Activated naive CD4-positive, alpha-beta T cell treated with anti-CD3 and anti-CD28 coated beads, Interleukin-2, amount 50 U/mL, for 24 hours (primary cell): Measurements from ENCODE around the gene C2CD4C.
"Not testable (repeated sequence)": the region's sequence is repeated elsewhere in the genome, so short reads cannot be mapped to it uniquely, and the experiment has no call there.

Experiments used
- H3K27ac Mint-ChIP-seq: one replicate; pipeline ENCODE4 v1.8.0; 2021; ENCODE audit warnings: mild to moderate bottlenecking, mixed read lengths
- H3K27me3 Mint-ChIP-seq: one replicate; pipeline ENCODE4 v1.8.0; 2021; ENCODE audit warnings: mixed read lengths
- H3K36me3 Mint-ChIP-seq: one replicate; pipeline ENCODE4 v1.8.0; 2021; ENCODE audit warnings: mixed read lengths
- H3K4me1 Mint-ChIP-seq: one replicate; pipeline ENCODE4 v1.8.0; 2021; ENCODE audit warnings: mixed read lengths
- H3K4me3 Mint-ChIP-seq: one replicate; pipeline ENCODE4 v1.8.0; 2021; ENCODE audit warnings: mild to moderate bottlenecking, mixed read lengths
- H3K9me3 Mint-ChIP-seq: one replicate; pipeline ENCODE4 v1.8.0; 2021; ENCODE audit warnings: mixed read lengths

Gene C2CD4C

GRCh38 chr19:386189-386588 is 22.8 kb downstream of the C2CD4C start:
- H3K9me3 Mint-ChIP-seq, H3K36me3 Mint-ChIP-seq, H3K4me3 Mint-ChIP-seq, H3K27ac Mint-ChIP-seq: not testable (repeated sequence)
- peaks cover 24% of the 10 kb centered on the region for H3K4me1 Mint-ChIP-seq
- peaks cover 23% of the 10 kb centered on the region for H3K27me3 Mint-ChIP-seq

GRCh38 chr19:384799-385169 is 24.2 kb downstream of the C2CD4C start:
- H3K27me3 Mint-ChIP-seq: peaks cover 23% of the 10 kb centered on the region
- no peaks in the 10 kb centered on the region for H3K9me3 Mint-ChIP-seq
- H3K4me3 Mint-ChIP-seq: no peak overlapping the region
- H3K27ac Mint-ChIP-seq: no peak overlapping the region
- peaks cover 3% of the 10 kb centered on the region for H3K36me3 Mint-ChIP-seq
- H3K4me1 Mint-ChIP-seq: peaks cover 24% of the 10 kb centered on the region

- peaks cover 3% of the 10 kb centered on the region for H3K36me3 Mint-ChIP-seq
- no peaks in the 10 kb centered on the region for H3K9me3 Mint-ChIP-seq
- H3K4me3 Mint-ChIP-seq: peak overlapping the region; percentile 11
- H3K4me1 Mint-ChIP-seq: peaks cover 24% of the 10 kb centered on the region
- H3K27me3 Mint-ChIP-seq: peaks cover 23% of the 10 kb centered on the region
- H3K27ac Mint-ChIP-seq: no peak overlapping the region
Observed at GRCh38 chr19:383922-384798, 24.8 kb downstream of the C2CD4C start.

GRCh38 chr19:383040-383439 is 25.9 kb downstream of the C2CD4C start:
- Mint-ChIP-seq H3K4me1 (peaks cover 24% of the 10 kb centered on the region), H3K9me3 (no peaks in the 10 kb centered on the region), H3K4me3 (peak overlapping the region; percentile 57), H3K27me3 (peaks cover 20% of the 10 kb centered on the region), H3K27ac (no peak overlapping the region), H3K36me3 (peaks cover 3% of the 10 kb centered on the region)

GRCh38 chr19:382578-382977 is 26.4 kb downstream of the C2CD4C start:
- H3K9me3 Mint-ChIP-seq, H3K36me3 Mint-ChIP-seq: not testable (repeated sequence)
- H3K4me1 Mint-ChIP-seq: peaks cover 24% of the 10 kb centered on the region
- peaks cover 23% of the 10 kb centered on the region for H3K27me3 Mint-ChIP-seq
- peak overlapping the region; percentile 57 for H3K4me3 Mint-ChIP-seq
- peak overlapping the region; percentile 81 for H3K27ac Mint-ChIP-seq

DNA sequence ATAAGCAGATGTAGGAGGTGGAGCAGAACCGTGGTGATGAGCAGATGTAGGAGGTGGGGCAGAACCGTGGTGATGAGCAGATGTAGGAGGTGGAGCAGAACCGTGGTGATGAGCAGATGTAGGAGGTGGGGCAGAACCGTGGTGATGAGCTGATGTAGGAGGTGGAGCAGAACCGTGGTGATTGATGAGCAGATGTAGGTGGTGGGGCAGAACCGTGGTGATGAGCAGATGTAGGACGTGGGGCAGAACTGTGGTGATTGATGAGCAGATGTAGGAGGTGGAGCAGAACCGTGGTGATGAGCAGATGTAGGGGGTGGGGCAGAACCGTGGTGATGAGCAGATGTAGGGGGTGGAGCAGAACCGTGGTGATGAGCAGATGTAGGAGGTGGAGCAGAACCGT is 27.0 kb downstream of the C2CD4C start:
- not testable (repeated sequence) for H3K36me3 Mint-ChIP-seq, H3K4me3 Mint-ChIP-seq, H3K27ac Mint-ChIP-seq, H3K9me3 Mint-ChIP-seq
- Mint-ChIP-seq H3K27me3 (peaks cover 20% of the 10 kb centered on the region), H3K4me1 (peaks cover 24% of the 10 kb centered on the region)

GRCh38 chr19:380618-381219 is 28.2 kb downstream of the C2CD4C start:
- H3K27me3 Mint-ChIP-seq: peaks cover 16% of the 10 kb centered on the region
- H3K4me3 Mint-ChIP-seq, H3K27ac Mint-ChIP-seq, H3K36me3 Mint-ChIP-seq, H3K9me3 Mint-ChIP-seq: not testable (repeated sequence)
- H3K4me1 Mint-ChIP-seq: peaks cover 24% of the 10 kb centered on the region

DNA sequence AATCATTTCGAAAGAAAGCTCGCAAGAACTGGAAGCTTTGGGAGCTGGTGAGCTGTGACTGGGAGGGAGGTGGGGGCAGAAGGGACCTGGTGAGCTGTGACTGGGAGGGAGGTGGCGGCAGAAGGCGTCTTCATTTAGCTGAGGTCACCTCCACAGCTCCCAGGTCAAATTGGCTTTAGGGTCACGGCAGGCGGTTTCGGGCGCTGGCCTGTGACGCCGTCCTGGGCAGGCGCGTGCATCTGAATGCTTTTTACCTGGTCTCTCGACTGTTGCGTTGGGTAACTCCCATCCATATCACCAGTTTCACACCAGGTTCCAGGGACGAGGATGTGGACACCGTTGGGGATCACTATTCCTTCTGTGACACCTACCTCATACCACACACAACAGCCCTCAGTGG is 29.2 kb downstream of the C2CD4C start:
- H3K9me3 Mint-ChIP-seq: no peaks in the 10 kb centered on the region
- H3K4me3 Mint-ChIP-seq: no peak overlapping the region

DNA sequence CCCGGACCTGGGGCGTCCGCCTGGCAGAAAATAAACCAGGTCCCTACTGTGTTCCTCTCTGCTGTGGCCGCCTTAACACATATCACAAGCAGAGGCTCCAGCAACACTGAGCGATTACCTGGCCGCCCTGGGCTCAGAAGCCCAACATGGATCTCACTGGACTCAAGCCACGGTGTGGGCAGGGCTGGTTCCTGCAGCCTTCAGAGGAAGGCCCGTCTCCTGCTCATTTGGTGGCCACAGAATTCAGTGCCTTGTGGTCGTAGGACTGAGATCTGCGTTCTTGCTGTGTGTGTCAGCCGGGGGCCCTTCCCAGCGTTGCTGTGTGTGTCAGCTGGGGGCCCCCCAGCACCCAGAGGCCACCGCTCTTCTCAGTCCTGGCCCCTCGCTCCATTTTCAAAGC is 30.2 kb downstream of the C2CD4C start:
- Mint-ChIP-seq H3K9me3 (no peaks in the 10 kb centered on the region), H3K27me3 (peaks cover 11% of the 10 kb centered on the region)

More for the DNA sequence above, 29.2 kb downstream of the C2CD4C start:
- Mint-ChIP-seq H3K4me1 (peaks cover 24% of the 10 kb centered on the region), H3K27me3 (peaks cover 16% of the 10 kb centered on the region), H3K27ac (no peak overlapping the region), H3K36me3 (peaks cover 3% of the 10 kb centered on the region)

DNA sequence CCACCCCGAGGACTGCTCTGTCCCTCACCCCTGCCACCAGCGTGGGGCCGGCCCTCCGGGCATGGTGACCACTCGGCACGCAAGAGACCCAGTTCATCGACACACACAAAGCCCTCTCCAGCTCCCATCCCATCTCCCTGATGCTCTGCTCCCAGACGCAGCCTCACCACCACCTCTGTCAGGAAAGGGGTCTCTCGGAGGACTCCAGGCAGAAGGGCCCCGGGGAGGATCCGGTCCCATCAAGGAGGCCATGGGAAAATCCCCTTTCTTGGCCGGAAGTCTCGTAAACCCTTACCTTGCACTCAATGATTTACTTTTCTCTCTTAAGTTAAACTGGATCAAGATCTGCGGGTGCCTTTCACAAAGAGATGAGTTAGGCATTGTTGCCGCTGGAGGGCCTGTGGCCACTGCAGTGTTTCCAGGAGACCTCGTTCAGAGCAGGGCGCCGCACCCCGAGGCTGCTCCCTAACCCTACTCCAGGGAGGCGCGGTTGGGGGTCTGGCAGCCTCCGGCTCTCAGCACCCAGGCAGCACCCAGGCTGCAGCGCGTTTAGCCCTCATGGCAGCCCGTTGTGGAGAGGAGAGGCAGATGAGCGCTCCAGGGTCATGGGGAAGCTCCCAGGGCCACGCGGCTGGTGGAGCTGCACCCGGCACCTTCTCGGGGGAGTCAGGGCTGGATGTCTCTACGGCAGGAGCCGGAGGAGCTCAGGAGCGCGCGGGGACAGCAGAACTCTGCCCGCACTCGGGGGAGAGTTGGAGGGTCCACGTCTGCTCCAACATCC is 31.0 kb downstream of the C2CD4C start:
- Mint-ChIP-seq H3K4me3 (no peak overlapping the region), H3K36me3 (peaks cover 3% of the 10 kb centered on the region), H3K27me3 (peaks cover 7% of the 10 kb centered on the region), H3K9me3 (no peaks in the 10 kb centered on the region), H3K27ac (no peak overlapping the region), H3K4me1 (peaks cover 9% of the 10 kb centered on the region)

More for the DNA sequence above, 30.2 kb downstream of the C2CD4C start:
- Mint-ChIP-seq H3K4me3 (no peak overlapping the region), H3K4me1 (peaks cover 15% of the 10 kb centered on the region), H3K36me3 (peaks cover 3% of the 10 kb centered on the region), H3K27ac (no peak overlapping the region)

GRCh38 chr19:376111-376470 is 32.9 kb downstream of the C2CD4C start:
- H3K27me3 Mint-ChIP-seq: peaks cover 6% of the 10 kb centered on the region
- no peaks in the 10 kb centered on the region for H3K4me1 Mint-ChIP-seq
- no peak overlapping the region for H3K4me3 Mint-ChIP-seq
- no peaks in the 10 kb centered on the region for H3K9me3 Mint-ChIP-seq
- H3K36me3 Mint-ChIP-seq: no peaks in the 10 kb centered on the region
- no peak overlapping the region for H3K27ac Mint-ChIP-seq

- Mint-ChIP-seq H3K9me3 (no peaks in the 10 kb centered on the region), H3K36me3 (no peaks in the 10 kb centered on the region), H3K27me3 (peaks cover 6% of the 10 kb centered on the region), H3K4me3 (no peak overlapping the region), H3K27ac (no peak overlapping the region), H3K4me1 (no peaks in the 10 kb centered on the region)
Observed at GRCh38 chr19:375395-376110, 33.4 kb downstream of the C2CD4C start.

- Mint-ChIP-seq H3K4me1 (no peaks in the 10 kb centered on the region), H3K36me3 (no peaks in the 10 kb centered on the region), H3K27me3 (peaks cover 6% of the 10 kb centered on the region), H3K9me3 (no peaks in the 10 kb centered on the region), H3K4me3 (no peak overlapping the region), H3K27ac (no peak overlapping the region)
Observed at GRCh38 chr19:374886-375235, 34.1 kb downstream of the C2CD4C start.

GRCh38 chr19:374183-374885 is 34.6 kb downstream of the C2CD4C start:
- H3K27ac Mint-ChIP-seq: no peak overlapping the region
- peaks cover 9% of the 10 kb centered on the region for H3K27me3 Mint-ChIP-seq
- no peaks in the 10 kb centered on the region for H3K4me1 Mint-ChIP-seq
- no peak overlapping the region for H3K4me3 Mint-ChIP-seq
- H3K36me3 Mint-ChIP-seq: no peaks in the 10 kb centered on the region
- no peaks in the 10 kb centered on the region for H3K9me3 Mint-ChIP-seq
